KMS-11 (cell line): Measurements from ENCODE around the gene PLXNA4.

Source experiments
- H2AFZ ChIP-seq: fragments of 200-600 bp; sonication (generic); 2 replicates; pipeline ENCODE4 v1.6.1; 2016; ENCODE audit warnings: antibody characterized with exemption, mixed run types, low read depth
- H3K27ac ChIP-seq: fragments of 200-600 bp; sonication (generic); 2 replicates; pipeline ENCODE4 v1.6.1; 2016; ENCODE audit warnings: mild to moderate bottlenecking, mixed run types
- H3K27me3 ChIP-seq: fragments of 200-600 bp; sonication (generic); 2 replicates; pipeline ENCODE4 v1.6.1; 2017; ENCODE audit warnings: mild to moderate bottlenecking, low read depth, mixed run types, moderate library complexity; ENCODE audit not compliant: insufficient read depth
- H3K36me3 ChIP-seq: fragments of 200-600 bp; sonication (generic); 2 replicates; pipeline ENCODE4 v1.6.1; 2017; ENCODE audit warnings: mild to moderate bottlenecking, mixed run types; ENCODE audit not compliant: insufficient read depth
- H3K4me1 ChIP-seq: fragments of 200-600 bp; sonication (generic); 2 replicates; pipeline ENCODE4 v1.6.1; 2016; ENCODE audit warnings: mild to moderate bottlenecking, low read depth, mixed run types; ENCODE audit not compliant: poor library complexity, severe bottlenecking
- H3K4me2 ChIP-seq: fragments of 200-600 bp; sonication (generic); 2 replicates; pipeline ENCODE4 v1.7.0; 2016; ENCODE audit warnings: mild to moderate bottlenecking, mixed run types
- H3K4me3 ChIP-seq: fragments of 200-600 bp; sonication (generic); IDR thresholded peaks from 2 replicates; pipeline ENCODE4 v1.6.1; 2017; ENCODE audit warnings: low read depth, low read length, mixed read lengths; ENCODE audit not compliant: insufficient read depth
- H3K79me2 ChIP-seq: fragments of 200-600 bp; sonication (generic); 2 replicates; pipeline ENCODE4 v1.6.1; 2016; ENCODE audit warnings: low read depth, mixed run types; ENCODE audit not compliant: insufficient read depth
- H3K9ac ChIP-seq: fragments of 200-600 bp; sonication (generic); 2 replicates; pipeline ENCODE4 v1.6.1; 2016; ENCODE audit warnings: mild to moderate bottlenecking, mixed run types
- H4K20me1 ChIP-seq: fragments of 200-600 bp; sonication (generic); 2 replicates; pipeline ENCODE4 v1.6.1; 2016; ENCODE audit warnings: mild to moderate bottlenecking, mixed run types; ENCODE audit not compliant: insufficient read depth
- TF ChIP-seq, protein P1 (sequence below): fragments of 200-600 bp; sonication (generic); conservative IDR thresholded peaks from 2 replicates; pipeline ENCODE4 v1.6.1; 2017; ENCODE audit warnings: low read depth, mild to moderate bottlenecking, antibody characterized with exemption, low read length, moderate library complexity, mixed read lengths

PLXNA4 gene

GRCh38 chr7:132250480-132251326 is 325.6 kb downstream of the PLXNA4 start:
- TF ChIP-seq, protein P1, sequence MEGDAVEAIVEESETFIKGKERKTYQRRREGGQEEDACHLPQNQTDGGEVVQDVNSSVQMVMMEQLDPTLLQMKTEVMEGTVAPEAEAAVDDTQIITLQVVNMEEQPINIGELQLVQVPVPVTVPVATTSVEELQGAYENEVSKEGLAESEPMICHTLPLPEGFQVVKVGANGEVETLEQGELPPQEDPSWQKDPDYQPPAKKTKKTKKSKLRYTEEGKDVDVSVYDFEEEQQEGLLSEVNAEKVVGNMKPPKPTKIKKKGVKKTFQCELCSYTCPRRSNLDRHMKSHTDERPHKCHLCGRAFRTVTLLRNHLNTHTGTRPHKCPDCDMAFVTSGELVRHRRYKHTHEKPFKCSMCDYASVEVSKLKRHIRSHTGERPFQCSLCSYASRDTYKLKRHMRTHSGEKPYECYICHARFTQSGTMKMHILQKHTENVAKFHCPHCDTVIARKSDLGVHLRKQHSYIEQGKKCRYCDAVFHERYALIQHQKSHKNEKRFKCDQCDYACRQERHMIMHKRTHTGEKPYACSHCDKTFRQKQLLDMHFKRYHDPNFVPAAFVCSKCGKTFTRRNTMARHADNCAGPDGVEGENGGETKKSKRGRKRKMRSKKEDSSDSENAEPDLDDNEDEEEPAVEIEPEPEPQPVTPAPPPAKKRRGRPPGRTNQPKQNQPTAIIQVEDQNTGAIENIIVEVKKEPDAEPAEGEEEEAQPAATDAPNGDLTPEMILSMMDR, result no peak
- Histone ChIP-seq H3K36me3 (no peaks in the 10 kb centered on the region), H3K79me2 (no peaks in the 10 kb centered on the region), H3K4me1 (no peaks in the 10 kb centered on the region), H3K4me3 (no peak overlapping the region), H3K9ac (no peak overlapping the region), H3K27ac (no peak overlapping the region), H4K20me1 (no peaks in the 10 kb centered on the region), H3K4me2 (no peak overlapping the region), H2AFZ (no peak overlapping the region), H3K27me3 (no peaks in the 10 kb centered on the region)

GRCh38 chr7:132249256-132249971 is 326.9 kb downstream of the PLXNA4 start:
- Histone ChIP-seq H3K79me2 (no peaks in the 10 kb centered on the region), H3K36me3 (no peaks in the 10 kb centered on the region), H3K27me3 (no peaks in the 10 kb centered on the region), H3K4me2 (no peak overlapping the region), H3K4me3 (no peak overlapping the region), H4K20me1 (no peaks in the 10 kb centered on the region), H3K9ac (no peak overlapping the region), H3K4me1 (no peaks in the 10 kb centered on the region), H2AFZ (no peak overlapping the region), H3K27ac (no peak overlapping the region)
- TF ChIP-seq, protein P1, result no peak

DNA sequence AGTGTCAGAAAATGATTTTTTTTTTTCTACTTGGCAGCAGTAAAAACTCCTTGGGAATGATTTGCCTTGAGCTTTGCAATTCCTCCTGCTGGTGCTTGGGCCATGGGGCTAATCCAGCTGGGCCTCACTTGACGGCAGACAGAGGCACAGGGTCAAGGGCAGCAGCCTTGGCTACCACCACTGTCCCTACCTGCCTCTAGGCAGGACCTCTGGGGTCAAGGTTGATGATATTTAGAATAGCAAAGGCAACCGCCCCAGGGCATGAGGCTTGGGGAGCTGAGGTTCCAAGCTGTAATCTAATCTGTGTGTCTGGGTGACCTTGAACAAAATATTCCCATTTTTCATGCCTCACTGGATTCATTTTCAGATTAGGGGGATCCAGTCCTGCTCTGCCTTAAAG is 327.4 kb downstream of the PLXNA4 start:
- no peak overlapping the region for H3K4me3 ChIP-seq
- TF ChIP-seq, protein P1, result no peak
- H3K36me3 ChIP-seq, result no peaks in the 10 kb centered on the region
- no peak overlapping the region for H2AFZ ChIP-seq
- no peaks in the 10 kb centered on the region for H3K4me1 ChIP-seq
- H3K79me2 ChIP-seq, result no peaks in the 10 kb centered on the region
- no peak overlapping the region for H3K4me2 ChIP-seq
- H3K27me3 ChIP-seq, result no peaks in the 10 kb centered on the region
- H3K27ac ChIP-seq, result no peak overlapping the region
- no peak overlapping the region for H3K9ac ChIP-seq
- no peaks in the 10 kb centered on the region for H4K20me1 ChIP-seq

GRCh38 chr7:132247995-132248618 is 328.2 kb downstream of the PLXNA4 start:
- Histone ChIP-seq H3K36me3 (no peaks in the 10 kb centered on the region), H4K20me1 (no peaks in the 10 kb centered on the region), H2AFZ (no peak overlapping the region), H3K27me3 (no peaks in the 10 kb centered on the region), H3K4me2 (no peak overlapping the region), H3K27ac (no peak overlapping the region), H3K4me3 (no peak overlapping the region), H3K79me2 (no peaks in the 10 kb centered on the region), H3K4me1 (no peaks in the 10 kb centered on the region), H3K9ac (no peak overlapping the region)
- TF ChIP-seq, protein P1, result no peak
